Stimulated activated CD8-positive, alpha-beta memory T cell treated with anti-CD3 and anti-CD28 coated beads, Interleukin-7, amount 100 ng/mL, for 1 hour (primary cell): ENCODE data around the gene TCF23.
"Not testable (repeated sequence)": the region's sequence is repeated elsewhere in the genome, so short reads cannot be mapped to it uniquely, and the experiment has no call there.

Experiments used
- DNase-seq, 2 donors: peaks; one replicate each; pipeline ENCODE4 v3.0.0-alpha.2; 2020; ENCODE audit warnings: low read depth in 2 of 2

The TCF23 gene

GRCh38 chr2:27189989-27190388 is 41.2 kb downstream of the TCF23 start:
- DNase-seq, result no peak

GRCh38 chr2:27191070-27191829 is 42.4 kb downstream of the TCF23 start:
- DNase-seq, result no peak

GRCh38 chr2:27194538-27195354 is 45.9 kb downstream of the TCF23 start:
- no peak for DNase-seq

- DNase-seq, result not testable (repeated sequence)
Measured at GRCh38 chr2:27195799-27196198, 47.0 kb downstream of the TCF23 start.

- not testable (repeated sequence) for DNase-seq
Measured at GRCh38 chr2:27198068-27198467, 49.3 kb downstream of the TCF23 start.

- no peak for DNase-seq
Measured at GRCh38 chr2:27198627-27199026, 49.8 kb downstream of the TCF23 start.

- DNase-seq, result no peak
Measured at GRCh38 chr2:27199241-27199640, 50.4 kb downstream of the TCF23 start.

GRCh38 chr2:27201675-27202074 is 52.9 kb downstream of the TCF23 start:
- DNase-seq, result no peak

- no peak for DNase-seq
Measured at GRCh38 chr2:27202854-27203253, 54.0 kb downstream of the TCF23 start.

GRCh38 chr2:27203741-27204140 is 54.9 kb downstream of the TCF23 start:
- no peak for DNase-seq

GRCh38 chr2:27204566-27204965 is 55.8 kb downstream of the TCF23 start:
- no peak for DNase-seq

- DNase-seq, result no peak
Measured at GRCh38 chr2:27205206-27205605, 56.4 kb downstream of the TCF23 start.

GRCh38 chr2:27206346-27206745 is 57.5 kb downstream of the TCF23 start:
- no peak for DNase-seq
